ENCODE measurements around the gene TRIM17.

Gene TRIM17

GRCh38 chr1:228453614-228454013 lies 37.0 kb upstream of the TRIM17 start:
- intact Hi-C loops (cut with DNase I; ENCODE audit: low total_unique reads) = no loop called here
- Histone ChIP-seq H3K4me1 (peaks cover 0 to 19% (median 6%) of the 10 kb centered on the region in 4 donors), H3K9me3 (no peaks in the 10 kb centered on the region), H3K36me3 (no peaks in the 10 kb centered on the region), H3K27me3 (peaks cover 0 to 11% of the 10 kb centered on the region in 2 donors), H3K4me3 (no peak overlapping the region), H3K27ac (no peak overlapping the region)
- TF ChIP-seq CTCF (IDR thresholded peaks at IDR 0.05) = no peak
- no peak for DNase-seq

GRCh38 chr1:228453022-228453560 lies 36.4 kb upstream of the TRIM17 start:
- no peak for TF ChIP-seq CTCF (IDR thresholded peaks at IDR 0.05)
- Histone ChIP-seq H3K4me3 (no peak overlapping the region), H3K36me3 (no peaks in the 10 kb centered on the region), H3K27ac (no peak overlapping the region), H3K27me3 (peaks cover 0 to 11% of the 10 kb centered on the region in 2 donors), H3K9me3 (no peaks in the 10 kb centered on the region), H3K4me1 (peaks cover 0 to 14% (median 6%) of the 10 kb centered on the region in 4 donors)
- intact Hi-C loops (cut with DNase I; ENCODE audit: low total_unique reads) = no loop called here
- no peak for DNase-seq

GRCh38 chr1:228452194-228453021 lies 35.7 kb upstream of the TRIM17 start:
- H3K4me1 ChIP-seq = peaks cover 0 to 7% (median 4%) of the 10 kb centered on the region in 4 donors
- no peak overlapping the region for H3K27ac ChIP-seq
- intact Hi-C loops (cut with DNase I; ENCODE audit: low total_unique reads) = no loop called here
- no peak for DNase-seq
- H3K4me3 ChIP-seq = no peak overlapping the region
- no peaks in the 10 kb centered on the region for H3K9me3 ChIP-seq
- no peak for TF ChIP-seq CTCF (IDR thresholded peaks at IDR 0.05)
- H3K36me3 ChIP-seq = no peaks in the 10 kb centered on the region
- H3K27me3 ChIP-seq = peaks cover 0 to 8% of the 10 kb centered on the region in 2 donors

GRCh38 chr1:228450200-228450599 lies 33.5 kb upstream of the TRIM17 start:
- H3K27me3 ChIP-seq = peaks cover 4 to 22% of the 10 kb centered on the region in 2 donors
- no peak overlapping the region for H3K4me3 ChIP-seq
- DNase-seq = no peak
- no peak for TF ChIP-seq CTCF (IDR thresholded peaks at IDR 0.05)
- no peak overlapping the region for H3K27ac ChIP-seq
- intact Hi-C loops (cut with DNase I; ENCODE audit: low total_unique reads) = no loop called here
- no peaks in the 10 kb centered on the region for H3K36me3 ChIP-seq
- H3K4me1 ChIP-seq = peaks cover 0 to 13% (median 10%) of the 10 kb centered on the region in 4 donors
- no peaks in the 10 kb centered on the region for H3K9me3 ChIP-seq

- Histone ChIP-seq H3K27me3 (peaks cover 7 to 40% of the 10 kb centered on the region in 2 donors), H3K36me3 (no peaks in the 10 kb centered on the region), H3K4me1 (peaks cover 0 to 14% (median 10%) of the 10 kb centered on the region in 4 donors), H3K27ac (no peak overlapping the region), H3K4me3 (no peak overlapping the region), H3K9me3 (no peaks in the 10 kb centered on the region)
- DNase-seq = no peak
- intact Hi-C loops (cut with DNase I; ENCODE audit: low total_unique reads) = no loop called here
- TF ChIP-seq CTCF (IDR thresholded peaks at IDR 0.05) = no peak
These were observed 31.7 kb upstream of the TRIM17 start for GRCh38 chr1:228448372-228448771.

Measured in tibial artery (tissue), 4 donors.